Esophagus squamous epithelium (tissue), 4 donors: ENCODE measurements around the gene SCYGR7.

Experiments
- POLR2A ChIP-seq, 4 donors: fragments of 450-650 bp; IDR thresholded peaks; one replicate each; pipeline ENCODE4 v1.6.1; 2017; ENCODE audit warnings: antibody characterized with exemption in 4 of 4, mild to moderate bottlenecking in 4 of 4, moderate library complexity in 3 of 4
- TF ChIP-seq, protein P1 (sequence below), 6 experiments: fragments of 450-650 bp in 4 of 6; fragments of 200-600 bp in 2 of 6; sonication (generic) in 2 of 6; IDR thresholded peaks; one replicate each; pipeline ENCODE4 v1.5.1; 2016 to 2019; ENCODE audit warnings: antibody characterized with exemption in 6 of 6, mild to moderate bottlenecking in 4 of 6, moderate library complexity in 4 of 6

DNA sequence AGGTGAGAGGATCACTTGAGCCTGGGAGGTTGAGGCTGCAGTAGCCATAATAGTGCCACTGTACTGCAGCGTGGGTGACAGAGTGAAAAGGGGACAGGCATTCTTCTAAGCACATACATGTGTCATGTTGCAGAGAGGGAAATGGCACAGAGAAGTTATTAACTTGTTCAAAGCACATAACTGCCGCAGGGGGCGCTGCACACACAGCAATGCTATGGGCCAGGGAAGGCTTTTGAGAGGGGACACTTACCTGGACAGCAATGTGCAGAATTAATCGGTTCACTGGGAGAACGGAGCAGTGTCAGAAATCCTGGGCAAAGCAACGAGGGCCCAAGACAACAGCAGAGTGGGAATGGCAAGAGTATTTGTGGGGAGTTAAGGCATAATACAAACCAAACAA is 19.9 kb downstream of the SCYGR7 start:
- TF ChIP-seq, protein P1, sequence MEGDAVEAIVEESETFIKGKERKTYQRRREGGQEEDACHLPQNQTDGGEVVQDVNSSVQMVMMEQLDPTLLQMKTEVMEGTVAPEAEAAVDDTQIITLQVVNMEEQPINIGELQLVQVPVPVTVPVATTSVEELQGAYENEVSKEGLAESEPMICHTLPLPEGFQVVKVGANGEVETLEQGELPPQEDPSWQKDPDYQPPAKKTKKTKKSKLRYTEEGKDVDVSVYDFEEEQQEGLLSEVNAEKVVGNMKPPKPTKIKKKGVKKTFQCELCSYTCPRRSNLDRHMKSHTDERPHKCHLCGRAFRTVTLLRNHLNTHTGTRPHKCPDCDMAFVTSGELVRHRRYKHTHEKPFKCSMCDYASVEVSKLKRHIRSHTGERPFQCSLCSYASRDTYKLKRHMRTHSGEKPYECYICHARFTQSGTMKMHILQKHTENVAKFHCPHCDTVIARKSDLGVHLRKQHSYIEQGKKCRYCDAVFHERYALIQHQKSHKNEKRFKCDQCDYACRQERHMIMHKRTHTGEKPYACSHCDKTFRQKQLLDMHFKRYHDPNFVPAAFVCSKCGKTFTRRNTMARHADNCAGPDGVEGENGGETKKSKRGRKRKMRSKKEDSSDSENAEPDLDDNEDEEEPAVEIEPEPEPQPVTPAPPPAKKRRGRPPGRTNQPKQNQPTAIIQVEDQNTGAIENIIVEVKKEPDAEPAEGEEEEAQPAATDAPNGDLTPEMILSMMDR (IDR thresholded peaks at IDR 0.05): peak in 2 of 6 experiments; percentile 7 to 34
- TF ChIP-seq POLR2A (IDR thresholded peaks at IDR 0.05): no peak
